Stimulated activated naive CD8-positive, alpha-beta T cell treated with anti-CD3 and anti-CD28 coated beads, Interleukin-15, amount 100 ng/mL, for 72 hours (primary cell): Measurements from ENCODE around the gene NRCAM.

Experiments
- ATAC-seq: fragments of 150-1000 bp; cut with Tn5 transposase; 2 replicates; pipeline ENCODE4 v1.10.0; 2021; ENCODE audit warnings: mild to moderate bottlenecking, moderate library complexity
- DNase-seq, 2 donors: peaks; one replicate each; pipeline ENCODE4 v3.0.0; 2021 to 2022
- H3K27ac Mint-ChIP-seq, 2 donors: one replicate each; pipeline ENCODE4 v1.8.0; 2022; ENCODE audit warnings: mild to moderate bottlenecking in 2 of 2, mixed read lengths in 2 of 2, moderate library complexity in 2 of 2
- H3K27me3 Mint-ChIP-seq: one replicate; pipeline ENCODE4 v1.8.0; 2022; ENCODE audit warnings: mixed read lengths
- H3K4me1 Mint-ChIP-seq: one replicate; pipeline ENCODE4 v1.8.0; 2022; ENCODE audit warnings: mild to moderate bottlenecking, mixed read lengths
- H3K4me3 Mint-ChIP-seq, 2 donors: one replicate each; pipeline ENCODE4 v1.8.0; 2022; ENCODE audit warnings: mild to moderate bottlenecking in 2 of 2, mixed read lengths in 2 of 2, moderate library complexity in 1 of 2
- H3K9me3 Mint-ChIP-seq, 2 donors: one replicate each; pipeline ENCODE4 v1.8.0; 2022; ENCODE audit warnings: mixed read lengths in 2 of 2

Gene NRCAM

DNA sequence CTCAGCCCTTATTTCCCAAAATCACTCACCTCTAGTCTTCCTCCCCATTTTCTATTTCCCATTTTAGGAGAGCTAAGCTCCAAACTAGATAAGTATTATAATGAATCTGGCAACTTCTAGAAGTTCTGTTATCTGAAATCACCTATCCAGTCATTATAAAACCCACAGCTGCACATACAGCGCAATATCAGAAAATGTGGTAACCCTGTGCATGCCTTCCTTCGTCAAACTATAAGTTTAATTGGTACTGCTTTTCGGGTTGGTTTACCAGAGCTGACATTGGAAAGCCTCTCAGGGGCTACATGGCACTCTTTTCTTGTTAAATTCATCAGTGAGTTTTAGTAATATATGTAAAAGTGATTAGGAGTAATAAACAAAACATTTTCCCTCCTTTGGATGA lies 327.7 kb downstream of the NRCAM start:
- DNase-seq (no peak), ATAC-seq (no peak)
- H3K27ac Mint-ChIP-seq = no peak overlapping the region
- peaks cover 9% of the 10 kb centered on the region for H3K27me3 Mint-ChIP-seq
- peaks cover 12% of the 10 kb centered on the region for H3K4me1 Mint-ChIP-seq
- H3K4me3 Mint-ChIP-seq = no peak overlapping the region
- no peaks in the 10 kb centered on the region for H3K9me3 Mint-ChIP-seq

DNA sequence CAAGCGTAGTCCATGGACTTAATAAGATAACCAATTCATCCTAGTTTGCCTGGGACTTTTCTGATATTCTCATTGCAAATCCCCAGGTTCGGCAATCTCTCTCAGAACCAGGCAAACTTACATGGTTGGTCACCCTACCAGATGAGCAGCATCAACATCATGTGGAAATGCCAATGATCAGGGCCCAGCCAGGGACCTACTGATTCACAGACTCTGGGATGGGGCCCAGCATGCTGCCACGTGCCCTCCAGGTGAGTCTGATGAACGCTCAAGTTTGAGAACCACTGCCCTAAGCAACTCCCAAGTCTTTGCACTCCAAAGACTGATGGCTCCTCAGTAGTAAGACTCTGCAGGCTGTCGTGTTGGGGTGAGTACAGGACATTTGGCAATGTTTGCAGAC lies 328.8 kb downstream of the NRCAM start:
- peak overlapping the region in 1 of 2 donors; percentile 46 for H3K27ac Mint-ChIP-seq

GRCh38 chr7:108124820-108125219 lies 331.4 kb downstream of the NRCAM start:
- no peak for ATAC-seq
- peaks cover 4% of the 10 kb centered on the region for H3K27me3 Mint-ChIP-seq

More for the DNA sequence above, 328.8 kb downstream of the NRCAM start:
- peaks cover 2% of the 10 kb centered on the region for H3K4me1 Mint-ChIP-seq
- no peaks in the 10 kb centered on the region for H3K9me3 Mint-ChIP-seq
- ATAC-seq (no peak), DNase-seq (no peak)
- H3K4me3 Mint-ChIP-seq = no peak overlapping the region
- H3K27me3 Mint-ChIP-seq = peaks cover 9% of the 10 kb centered on the region

DNA sequence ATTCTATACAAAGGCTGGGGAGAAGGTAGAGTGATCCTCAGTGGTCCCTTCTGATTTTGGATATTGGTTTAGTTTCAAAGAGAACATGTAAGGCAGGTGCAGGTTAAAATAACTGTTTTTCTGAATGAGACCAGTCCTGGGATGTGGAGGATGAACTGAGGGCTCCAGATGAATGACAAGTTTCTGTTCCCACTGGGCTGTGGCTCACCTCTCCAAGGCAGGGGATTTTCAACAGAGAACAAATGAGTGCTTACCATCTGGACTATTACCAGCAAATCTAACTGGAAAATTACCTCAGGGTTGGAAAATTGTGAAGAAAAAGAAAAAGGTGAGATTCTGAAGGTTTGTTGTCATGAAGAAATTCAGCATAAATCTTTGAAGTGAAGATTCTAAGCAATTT lies 334.1 kb downstream of the NRCAM start:
- H3K27ac Mint-ChIP-seq = no peak overlapping the region
- no peaks in the 10 kb centered on the region for H3K9me3 Mint-ChIP-seq
- H3K4me3 Mint-ChIP-seq = no peak overlapping the region
- DNase-seq (no peak), ATAC-seq (no peak)
- H3K4me1 Mint-ChIP-seq = peaks cover 24% of the 10 kb centered on the region
- no peaks in the 10 kb centered on the region for H3K27me3 Mint-ChIP-seq

More at GRCh38 chr7:108124820-108125219, 331.4 kb downstream of the NRCAM start:
- H3K4me1 Mint-ChIP-seq = peaks cover 14% of the 10 kb centered on the region
- H3K27ac Mint-ChIP-seq = no peak overlapping the region
- DNase-seq = no peak
- no peaks in the 10 kb centered on the region for H3K9me3 Mint-ChIP-seq
- H3K4me3 Mint-ChIP-seq = no peak overlapping the region

DNA sequence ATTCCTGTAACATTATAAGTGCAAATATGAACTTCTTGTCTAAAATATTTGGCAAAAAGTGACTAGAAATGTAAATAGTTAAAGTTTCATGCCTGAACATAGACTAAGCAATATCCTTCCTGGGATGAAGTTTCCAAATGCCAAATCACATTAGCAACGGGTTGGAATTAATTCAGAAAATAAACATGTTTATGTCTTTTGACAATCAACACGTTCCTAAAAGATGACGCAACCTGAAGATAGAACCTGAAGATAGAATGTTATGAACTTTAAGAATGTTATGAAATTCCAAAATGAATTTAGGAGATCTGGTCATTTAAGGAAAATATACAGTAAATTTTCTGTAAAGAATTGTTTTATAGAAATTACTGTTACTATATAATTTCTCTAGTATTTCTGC lies 335.3 kb downstream of the NRCAM start:
- DNase-seq = no peak
- Mint-ChIP-seq H3K4me3 (no peak overlapping the region), H3K27me3 (no peaks in the 10 kb centered on the region), H3K27ac (no peak overlapping the region), H3K4me1 (peaks cover 24% of the 10 kb centered on the region), H3K9me3 (no peaks in the 10 kb centered on the region)
- no peak for ATAC-seq

DNA sequence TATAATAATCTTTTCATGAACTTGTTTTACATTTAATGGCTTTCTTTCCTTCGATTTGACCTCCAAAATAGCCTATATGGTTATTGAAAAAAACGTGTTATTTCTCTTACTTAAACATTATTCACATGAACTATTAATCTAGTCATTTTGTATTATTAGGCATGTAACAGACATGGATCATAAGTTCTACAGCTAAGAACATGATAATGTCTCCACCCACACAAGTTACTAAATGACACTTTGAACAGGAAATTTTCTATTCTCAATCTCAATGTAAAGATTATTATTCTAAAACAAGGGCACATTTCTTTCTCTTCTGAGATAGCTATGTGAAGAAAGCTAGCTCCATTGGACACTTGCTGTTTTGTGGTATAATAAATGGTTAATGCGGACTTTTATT lies 336.0 kb downstream of the NRCAM start:
- Mint-ChIP-seq H3K27ac (no peak overlapping the region), H3K27me3 (no peaks in the 10 kb centered on the region), H3K4me3 (no peak overlapping the region), H3K9me3 (no peaks in the 10 kb centered on the region), H3K4me1 (peaks cover 24% of the 10 kb centered on the region)
- DNase-seq = no peak
- ATAC-seq = no peak

- no peak overlapping the region for H3K27ac Mint-ChIP-seq
- ATAC-seq = no peak
- peaks cover 24% of the 10 kb centered on the region for H3K4me1 Mint-ChIP-seq
Measured at GRCh38 chr7:108118959-108119358, 337.3 kb downstream of the NRCAM start.

DNA sequence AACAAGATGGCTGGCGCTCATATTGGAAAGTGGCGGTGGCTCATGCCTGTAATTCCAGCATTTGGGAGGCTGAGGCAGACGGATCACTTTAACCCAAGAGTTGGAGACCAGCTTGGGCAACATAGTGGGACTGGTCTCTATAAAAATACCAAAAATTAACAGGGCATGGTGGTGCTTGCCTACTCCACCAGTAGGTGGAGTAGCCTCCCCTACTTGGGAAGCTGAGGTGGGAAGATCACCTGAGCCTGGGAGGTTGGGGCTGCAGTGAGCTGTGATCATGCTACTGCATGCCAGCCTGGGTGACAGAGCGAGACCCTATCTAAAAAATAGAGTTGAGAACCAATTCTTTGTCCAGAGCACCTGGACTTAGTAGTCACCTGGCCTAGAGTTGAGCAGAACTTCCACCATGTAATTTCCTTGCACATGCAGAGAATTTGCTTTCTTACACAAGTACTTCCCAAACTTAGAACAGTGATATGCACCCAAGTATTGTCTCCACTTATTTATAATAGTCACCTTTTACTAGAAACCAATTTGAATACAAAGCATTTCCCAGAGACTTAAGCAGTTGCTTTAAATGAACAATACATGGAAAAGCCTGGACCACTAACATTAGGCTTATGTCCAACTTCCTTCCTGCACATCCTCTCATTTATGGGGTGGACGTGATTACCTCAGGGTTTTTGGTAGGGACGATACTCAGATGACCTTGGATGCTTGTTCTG lies 342.0 kb downstream of the NRCAM start:
- peak; percentile 76 for ATAC-seq
- H3K9me3 Mint-ChIP-seq = no peaks in the 10 kb centered on the region
- H3K27me3 Mint-ChIP-seq = peaks cover 5% of the 10 kb centered on the region
- H3K4me1 Mint-ChIP-seq = peaks cover 5% of the 10 kb centered on the region
- no peak overlapping the region for H3K27ac Mint-ChIP-seq
- DNase-seq = peak; percentile 13 to 37
- no peak overlapping the region for H3K4me3 Mint-ChIP-seq

More at GRCh38 chr7:108118959-108119358, 337.3 kb downstream of the NRCAM start:
- no peak for DNase-seq
- Mint-ChIP-seq H3K4me3 (no peak overlapping the region), H3K9me3 (no peaks in the 10 kb centered on the region), H3K27me3 (no peaks in the 10 kb centered on the region)

DNA sequence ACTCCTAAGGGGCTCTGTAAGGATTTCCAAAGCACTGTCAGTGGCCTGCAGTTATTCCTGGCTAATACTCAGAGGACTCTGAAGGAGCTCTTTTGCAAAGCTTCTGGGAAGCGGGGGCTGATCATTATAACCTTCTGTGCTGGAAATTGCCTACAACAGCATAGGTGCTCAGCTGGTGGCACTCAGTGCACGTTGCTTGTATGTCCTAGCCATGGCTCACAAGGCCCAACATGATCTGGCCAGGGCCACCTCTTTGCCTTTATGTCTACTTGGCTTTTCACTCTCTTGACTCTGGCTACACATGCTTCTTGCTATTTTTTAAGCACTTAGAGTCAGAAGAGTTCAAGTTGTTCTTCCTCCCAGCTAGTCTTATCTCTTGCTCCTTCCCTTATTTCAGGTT lies 343.6 kb downstream of the NRCAM start:
- no peak for ATAC-seq
- no peak for DNase-seq
- peaks cover 5% of the 10 kb centered on the region for H3K27me3 Mint-ChIP-seq
- H3K4me1 Mint-ChIP-seq = no peaks in the 10 kb centered on the region
- H3K9me3 Mint-ChIP-seq = no peaks in the 10 kb centered on the region
- no peak overlapping the region for H3K27ac Mint-ChIP-seq
- H3K4me3 Mint-ChIP-seq = no peak overlapping the region

GRCh38 chr7:108109221-108109908 lies 346.9 kb downstream of the NRCAM start:
- DNase-seq (no peak), ATAC-seq (peak; percentile 69)
- Mint-ChIP-seq H3K4me1 (no peaks in the 10 kb centered on the region), H3K9me3 (no peaks in the 10 kb centered on the region), H3K27ac (no peak overlapping the region), H3K4me3 (no peak overlapping the region), H3K27me3 (peaks cover 5% of the 10 kb centered on the region)

DNA sequence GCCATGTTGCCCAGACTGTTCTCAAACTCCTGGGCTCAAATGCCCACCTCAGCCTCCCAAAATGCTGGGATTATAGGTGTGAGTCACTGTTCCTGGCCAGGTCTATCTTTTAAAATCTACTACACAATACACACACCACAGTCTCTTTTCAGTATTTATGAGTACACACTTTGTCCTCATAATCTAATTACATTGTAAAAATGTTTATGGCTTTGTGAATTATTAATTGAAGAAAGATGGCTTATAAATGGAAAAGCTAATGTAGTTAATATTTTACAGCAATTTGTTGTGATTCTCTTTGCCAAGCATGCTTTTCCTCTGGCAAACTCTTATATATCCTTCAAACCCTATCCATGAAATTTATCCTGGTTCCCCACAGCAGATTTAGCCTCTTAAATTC lies 348.1 kb downstream of the NRCAM start:
- no peak overlapping the region for H3K27ac Mint-ChIP-seq
- no peak overlapping the region for H3K4me3 Mint-ChIP-seq
- DNase-seq (no peak), ATAC-seq (no peak)
- no peaks in the 10 kb centered on the region for H3K4me1 Mint-ChIP-seq
- H3K9me3 Mint-ChIP-seq = no peaks in the 10 kb centered on the region
- H3K27me3 Mint-ChIP-seq = peaks cover 5% of the 10 kb centered on the region

DNA sequence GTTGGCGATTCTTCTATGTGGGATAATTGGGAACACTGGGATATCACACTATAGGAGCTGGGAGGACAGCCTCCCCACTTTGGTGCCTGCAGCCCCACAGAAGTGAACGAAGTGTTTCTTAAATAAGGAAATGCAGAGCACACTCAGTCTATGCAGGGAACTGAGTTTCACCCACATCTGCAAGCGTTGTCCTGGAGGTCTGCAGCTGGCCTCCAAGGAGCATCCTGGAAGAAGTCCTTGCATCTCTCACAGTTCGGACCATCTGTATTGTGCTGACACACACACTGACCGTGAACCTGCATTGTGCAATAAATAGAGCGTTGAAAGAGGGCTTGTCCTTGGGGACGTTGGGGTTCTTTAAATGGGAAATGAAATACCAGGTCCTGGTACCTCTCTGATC lies 351.9 kb downstream of the NRCAM start:
- Mint-ChIP-seq H3K9me3 (no peaks in the 10 kb centered on the region), H3K27me3 (peaks cover 6% of the 10 kb centered on the region), H3K27ac (no peak overlapping the region), H3K4me1 (no peaks in the 10 kb centered on the region), H3K4me3 (no peak overlapping the region)
- DNase-seq (no peak), ATAC-seq (no peak)

DNA sequence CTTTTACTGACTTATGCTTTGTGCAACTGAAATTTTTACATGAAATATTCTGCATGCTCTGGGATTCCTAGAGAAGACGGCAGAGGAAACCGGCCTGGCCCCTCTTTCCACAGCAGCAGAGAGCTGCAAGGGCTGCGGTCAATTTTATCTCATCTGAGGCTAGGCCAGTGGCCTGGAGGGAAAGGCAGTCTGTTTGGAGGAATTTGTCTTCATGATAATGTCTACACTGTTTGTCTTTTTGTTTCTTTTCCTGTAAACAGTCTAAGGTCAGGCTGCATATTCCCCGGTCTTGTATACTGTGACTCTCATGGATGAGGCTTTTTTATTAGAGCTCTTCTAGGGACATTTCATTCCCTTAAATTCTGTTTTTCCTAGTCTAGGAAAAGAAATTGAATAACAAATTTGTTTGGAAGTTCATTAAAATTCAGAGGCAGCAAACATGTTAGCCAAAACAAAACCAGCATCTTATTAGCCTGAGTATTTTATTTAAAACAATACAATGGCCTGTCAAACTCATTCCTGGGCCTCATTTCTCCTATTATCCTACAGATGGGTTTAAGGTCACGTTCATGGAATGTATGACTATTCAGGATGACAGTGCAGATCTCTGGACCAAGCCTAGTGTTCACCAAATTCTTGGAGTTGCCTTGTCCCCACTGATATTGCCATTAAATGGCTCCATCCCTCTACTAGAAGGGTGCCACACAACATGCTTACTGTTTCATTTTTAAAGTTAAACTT lies 352.5 kb downstream of the NRCAM start:
- no peak overlapping the region for H3K27ac Mint-ChIP-seq
- H3K4me1 Mint-ChIP-seq = no peaks in the 10 kb centered on the region
- no peak for DNase-seq
- H3K9me3 Mint-ChIP-seq = no peaks in the 10 kb centered on the region
- H3K27me3 Mint-ChIP-seq = peaks cover 12% of the 10 kb centered on the region
- ATAC-seq = no peak
- H3K4me3 Mint-ChIP-seq = no peak overlapping the region

DNA sequence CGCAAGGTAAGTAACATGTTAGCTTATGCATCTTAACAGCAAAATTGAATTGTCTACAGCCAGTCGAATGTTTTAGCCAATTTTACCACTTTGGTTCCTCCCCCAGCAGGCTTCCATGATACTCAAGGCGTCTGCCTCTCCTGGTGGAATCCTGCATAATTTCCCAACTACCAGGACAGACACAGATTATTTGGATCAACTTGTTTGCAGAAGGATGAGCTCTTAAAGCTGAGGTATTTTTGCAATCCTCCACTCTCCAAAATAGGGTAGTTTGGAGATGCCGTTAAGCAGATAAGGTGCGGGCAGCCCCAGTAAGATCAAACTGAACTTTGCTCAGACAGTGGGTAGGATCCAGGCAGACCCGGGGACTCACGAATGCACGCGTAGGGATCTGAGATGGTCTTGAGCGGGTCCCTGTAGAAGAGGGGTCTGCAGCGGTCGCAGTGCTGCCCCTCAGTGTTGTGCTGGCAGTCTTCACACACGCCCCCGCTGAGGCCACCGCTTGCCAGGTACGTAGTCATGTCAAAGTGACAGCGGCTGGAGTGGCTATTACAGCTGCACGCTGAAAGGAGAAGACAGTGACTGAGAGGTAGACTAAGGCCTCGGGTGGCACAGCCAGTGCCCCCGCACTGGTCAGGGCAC lies 353.4 kb downstream of the NRCAM start:
- Mint-ChIP-seq H3K4me1 (no peaks in the 10 kb centered on the region), H3K27ac (no peak overlapping the region), H3K9me3 (no peaks in the 10 kb centered on the region), H3K4me3 (no peak overlapping the region), H3K27me3 (peaks cover 13% of the 10 kb centered on the region)
- DNase-seq (no peak), ATAC-seq (no peak)

GRCh38 chr7:108101759-108102158 lies 354.5 kb downstream of the NRCAM start:
- no peak for ATAC-seq
- Mint-ChIP-seq H3K27me3 (peaks cover 13% of the 10 kb centered on the region), H3K4me3 (no peak overlapping the region), H3K27ac (no peak overlapping the region), H3K9me3 (no peaks in the 10 kb centered on the region), H3K4me1 (no peaks in the 10 kb centered on the region)
- no peak for DNase-seq

- DNase-seq = no peak
- peaks cover 13% of the 10 kb centered on the region for H3K27me3 Mint-ChIP-seq
- no peaks in the 10 kb centered on the region for H3K4me1 Mint-ChIP-seq
- no peak overlapping the region for H3K4me3 Mint-ChIP-seq
- ATAC-seq = peak; percentile 33
- H3K27ac Mint-ChIP-seq = no peak overlapping the region
- H3K9me3 Mint-ChIP-seq = no peaks in the 10 kb centered on the region
Measured at GRCh38 chr7:108099713-108100112, 356.5 kb downstream of the NRCAM start.
